ENCODE results near the gene EPN3.

- no peak for TF ChIP-seq CTCF (optimal IDR thresholded peaks at IDR 0.05 in 1 of 3, IDR thresholded peaks at IDR 0.05 in 1 of 3, conservative IDR thresholded peaks at IDR 0.05 in 1 of 3; ENCODE audit: extremely low read depth in 1 of 3, insufficient read depth in 2 of 3, low read length in 3 of 3)
- TF ChIP-seq EZH2 (IDR thresholded peaks at IDR 0.05; ENCODE audit: low read length) = no peak
Observed at GRCh38 chr17:50538549-50539410, 6.2 kb downstream of the EPN3 start.

All from keratinocyte (primary cell).